Ectodermal cell (in vitro differentiated cells): Measurements from ENCODE around the gene GK.
"Not testable (repeated sequence)": the region's sequence is repeated elsewhere in the genome, so short reads cannot be mapped to it uniquely, and the experiment has no call there.

Experiments used
- H3K27ac ChIP-seq: 2 replicates; pipeline ENCODE4 v1.7.0; 2013; ENCODE audit warnings: mild to moderate bottlenecking, low read depth, low read length; ENCODE audit not compliant: insufficient read depth, poor library complexity, severe bottlenecking
- H3K27me3 ChIP-seq: 2 replicates; pipeline ENCODE4 v1.7.0; 2013; ENCODE audit warnings: mild to moderate bottlenecking, low read length; ENCODE audit not compliant: insufficient read depth, control insufficient read depth, poor library complexity, severe bottlenecking
- H3K36me3 ChIP-seq: one replicate; pipeline ENCODE4 v1.7.0; 2013; ENCODE audit warnings: low read length; ENCODE audit not compliant: control insufficient read depth, insufficient read depth
- H3K4me1 ChIP-seq: one replicate; pipeline ENCODE4 v1.7.0; 2013; ENCODE audit warnings: low read length; ENCODE audit not compliant: control insufficient read depth, insufficient read depth
- H3K4me3 ChIP-seq: 2 replicates; pipeline ENCODE4 v1.7.0; 2013; ENCODE audit warnings: low read depth, low read length, control low read depth; ENCODE audit not compliant: insufficient read depth
- H3K9me3 ChIP-seq: 2 replicates; pipeline ENCODE4 v1.7.0; 2013; ENCODE audit warnings: mild to moderate bottlenecking, low read length, moderate library complexity; ENCODE audit not compliant: control insufficient read depth
- WGBS, 2 experiments: methylation state at CpG; one replicate each; pipeline ENCODE4 v1.1.7; 2013; ENCODE audit warnings: missing lambda C conversion rate in 2 of 2; 5-methylcytosine and 5-hydroxymethylcytosine counted together

GK gene

GRCh38 chrX:30668581-30668980 lies 15.4 kb downstream of the GK start:
- Histone ChIP-seq H3K36me3 (no peaks in the 10 kb centered on the region), H3K4me1 (no peaks in the 10 kb centered on the region), H3K27ac (no peak overlapping the region), H3K9me3 (no peaks in the 10 kb centered on the region), H3K4me3 (no peak overlapping the region), H3K27me3 (no peaks in the 10 kb centered on the region)
- WGBS, 2 experiments, result 96 to 97% methylated on average over 4 of the region's 4 CpGs

- WGBS, 2 experiments, result 83% methylated on average over 1 of the region's 3 CpGs; no CpG with 5 or more reads in 1 of the 2 experiments
- H3K27me3 ChIP-seq, H3K4me3 ChIP-seq, H3K27ac ChIP-seq, H3K36me3 ChIP-seq, H3K9me3 ChIP-seq, H3K4me1 ChIP-seq: not testable (repeated sequence)
These were observed 18.0 kb downstream of the GK start for GRCh38 chrX:30671189-30671588.

- no peaks in the 10 kb centered on the region for H3K27me3 ChIP-seq
- H3K36me3 ChIP-seq, result no peaks in the 10 kb centered on the region
- no peak overlapping the region for H3K27ac ChIP-seq
- no peaks in the 10 kb centered on the region for H3K9me3 ChIP-seq
- H3K4me3 ChIP-seq, result no peak overlapping the region
- H3K4me1 ChIP-seq, result no peaks in the 10 kb centered on the region
- 94 to 96% methylated on average over 4 of the region's 4 CpGs for WGBS, 2 experiments
These were observed 20.0 kb downstream of the GK start for GRCh38 chrX:30673127-30673796.

GRCh38 chrX:30673884-30674598 lies 20.8 kb downstream of the GK start:
- Histone ChIP-seq H3K4me1 (no peaks in the 10 kb centered on the region), H3K27ac (no peak overlapping the region), H3K27me3 (no peaks in the 10 kb centered on the region), H3K4me3 (no peak overlapping the region), H3K9me3 (no peaks in the 10 kb centered on the region), H3K36me3 (no peaks in the 10 kb centered on the region)
- 87% methylated on average over 2 of the region's 2 CpGs for WGBS, 2 experiments

- WGBS, 2 experiments, result 87 to 94% methylated on average over 2 to 3 of the region's 3 CpGs
- Histone ChIP-seq H3K4me3 (no peak overlapping the region), H3K9me3 (no peaks in the 10 kb centered on the region), H3K36me3 (no peaks in the 10 kb centered on the region), H3K27ac (no peak overlapping the region), H3K4me1 (no peaks in the 10 kb centered on the region), H3K27me3 (no peaks in the 10 kb centered on the region)
These were observed 21.6 kb downstream of the GK start for GRCh38 chrX:30674799-30675198.

- no peaks in the 10 kb centered on the region for H3K27me3 ChIP-seq
- H3K4me1 ChIP-seq, result no peaks in the 10 kb centered on the region
- H3K27ac ChIP-seq, result no peak overlapping the region
- H3K4me3 ChIP-seq, result no peak overlapping the region
- no peaks in the 10 kb centered on the region for H3K9me3 ChIP-seq
- no peaks in the 10 kb centered on the region for H3K36me3 ChIP-seq
- WGBS, 2 experiments, result 92 to 96% methylated on average over 2 to 5 of the region's 6 CpGs
These were observed 26.1 kb downstream of the GK start for GRCh38 chrX:30679369-30679768.

GRCh38 chrX:30680618-30681017 lies 27.4 kb downstream of the GK start:
- no peak overlapping the region for H3K27ac ChIP-seq
- no peaks in the 10 kb centered on the region for H3K27me3 ChIP-seq
- H3K36me3 ChIP-seq, result no peaks in the 10 kb centered on the region
- H3K4me3 ChIP-seq, result no peak overlapping the region
- H3K4me1 ChIP-seq, result no peaks in the 10 kb centered on the region
- no peaks in the 10 kb centered on the region for H3K9me3 ChIP-seq
- 97 to 100% methylated on average over 1 of the region's 1 CpG for WGBS, 2 experiments

- H3K4me1 ChIP-seq, result no peaks in the 10 kb centered on the region
- 92 to 100% methylated on average over 1 to 2 of the region's 2 CpGs for WGBS, 2 experiments
- H3K27ac ChIP-seq, result no peak overlapping the region
- no peaks in the 10 kb centered on the region for H3K9me3 ChIP-seq
- H3K4me3 ChIP-seq, result no peak overlapping the region
- no peaks in the 10 kb centered on the region for H3K36me3 ChIP-seq
- no peaks in the 10 kb centered on the region for H3K27me3 ChIP-seq
These were observed 35.4 kb downstream of the GK start for GRCh38 chrX:30688641-30689040.

- Histone ChIP-seq H3K27me3 (no peaks in the 10 kb centered on the region), H3K4me3 (no peak overlapping the region), H3K36me3 (no peaks in the 10 kb centered on the region), H3K4me1 (no peaks in the 10 kb centered on the region), H3K27ac (no peak overlapping the region), H3K9me3 (no peaks in the 10 kb centered on the region)
These were observed 35.9 kb downstream of the GK start for GRCh38 chrX:30689116-30689515.

GRCh38 chrX:30690330-30690729 lies 37.1 kb downstream of the GK start:
- Histone ChIP-seq H3K4me3 (no peak overlapping the region), H3K27ac (no peak overlapping the region), H3K27me3 (no peaks in the 10 kb centered on the region), H3K4me1 (no peaks in the 10 kb centered on the region), H3K9me3 (no peaks in the 10 kb centered on the region), H3K36me3 (no peaks in the 10 kb centered on the region)
- 40% methylated on average over 1 of the region's 3 CpGs; no CpG with 5 or more reads in 1 of the 2 experiments for WGBS, 2 experiments
